Nephron progenitor cell (in vitro differentiated cells): ENCODE results near the gene SPARC.
A peak's percentile ranks its signal among the peaks of the same experiment; 100 is the strongest.

Source experiments
- DNase-seq: peaks from one replicate; pipeline ENCODE4 v3.0.0; 2021
- H3K27ac Mint-ChIP-seq: 2 replicates; pipeline ENCODE4 v1.8.0; 2021; ENCODE audit warnings: mild to moderate bottlenecking, moderate library complexity, mixed read lengths
- H3K27me3 Mint-ChIP-seq: 2 replicates; pipeline ENCODE4 v1.8.0; 2021; ENCODE audit warnings: mild to moderate bottlenecking, low read depth, mixed read lengths; ENCODE audit not compliant: poor library complexity
- H3K36me3 Mint-ChIP-seq: 2 replicates; pipeline ENCODE4 v1.8.0; 2021; ENCODE audit warnings: low read depth, mixed read lengths
- H3K4me1 Mint-ChIP-seq: 2 replicates; pipeline ENCODE4 v1.8.0; 2021; ENCODE audit warnings: mixed read lengths
- H3K4me3 Mint-ChIP-seq: 2 replicates; pipeline ENCODE4 v1.8.0; 2021; ENCODE audit warnings: mild to moderate bottlenecking, moderate library complexity, mixed read lengths
- H3K9me3 Mint-ChIP-seq: 2 replicates; pipeline ENCODE4 v1.8.0; 2021; ENCODE audit warnings: mild to moderate bottlenecking, moderate library complexity, mixed read lengths
- TF ChIP-seq, protein P1 (sequence below): fragments of 200-600 bp; sonication (generic); IDR thresholded peaks from 2 replicates; pipeline ENCODE4 v1.5.0; 2021; ENCODE audit warnings: antibody characterized with exemption

Gene SPARC

DNA sequence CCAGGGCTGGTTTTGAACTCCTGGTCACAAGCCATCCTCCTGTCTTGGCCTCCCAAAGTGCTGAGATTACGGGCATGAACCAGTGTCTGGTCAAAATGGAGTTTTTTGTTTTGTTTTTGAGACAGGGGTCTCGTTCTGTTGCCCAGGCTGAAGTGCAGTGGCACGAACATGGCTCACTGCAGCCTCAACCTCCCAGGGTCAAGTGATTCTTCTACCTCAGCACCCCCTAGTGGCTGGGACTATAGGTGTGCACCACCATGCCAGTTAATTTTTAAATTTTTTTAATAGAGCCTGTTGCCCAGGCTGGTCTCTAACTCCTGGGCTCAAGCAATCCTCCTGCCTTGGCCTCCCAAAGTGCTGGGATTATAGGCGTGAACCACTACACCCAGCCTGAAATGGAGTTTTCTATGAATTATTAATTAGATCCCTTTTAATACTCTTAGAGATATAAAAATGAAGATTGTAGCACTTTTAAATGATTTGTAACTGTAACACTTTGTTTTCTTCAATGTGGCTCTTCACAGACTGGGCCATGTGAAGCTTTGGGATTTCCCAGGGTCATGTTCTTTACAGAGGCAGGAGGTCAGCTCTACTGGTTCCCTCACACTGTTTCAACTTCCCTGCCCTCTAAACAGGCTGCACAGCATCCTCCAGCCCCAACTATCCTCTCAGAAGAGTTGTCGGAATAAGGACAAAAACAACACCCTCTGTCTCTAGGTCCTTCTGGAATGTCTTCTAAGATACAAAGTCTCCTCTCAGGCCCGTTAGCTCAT, 32.7 kb upstream of the SPARC start:
- no peak for DNase-seq
- Mint-ChIP-seq H3K4me3 (no peak overlapping the region), H3K4me1 (peaks cover 22% of the 10 kb centered on the region)

DNA sequence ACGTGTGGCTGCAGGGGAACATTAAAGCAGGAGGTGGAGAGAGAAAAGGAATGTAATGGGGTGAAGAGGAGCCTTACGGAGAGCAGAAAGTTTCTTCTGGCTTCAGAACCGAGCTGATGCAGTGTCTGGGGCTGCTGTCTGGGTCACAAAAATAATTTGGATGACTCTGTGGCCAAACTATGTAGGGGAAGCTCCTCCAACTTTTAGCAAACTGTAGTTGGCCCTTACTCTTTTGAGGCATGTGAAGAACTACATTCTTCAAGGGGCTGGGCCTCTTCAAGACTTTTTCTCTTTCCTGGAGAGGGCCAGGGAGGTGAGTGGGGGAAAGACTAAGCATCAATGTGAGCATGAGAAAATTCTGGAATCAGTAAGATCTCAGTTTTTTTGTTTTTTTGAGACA, 31.9 kb upstream of the SPARC start:
- peaks cover 22% of the 10 kb centered on the region for H3K4me1 Mint-ChIP-seq
- TF ChIP-seq, protein P1, sequence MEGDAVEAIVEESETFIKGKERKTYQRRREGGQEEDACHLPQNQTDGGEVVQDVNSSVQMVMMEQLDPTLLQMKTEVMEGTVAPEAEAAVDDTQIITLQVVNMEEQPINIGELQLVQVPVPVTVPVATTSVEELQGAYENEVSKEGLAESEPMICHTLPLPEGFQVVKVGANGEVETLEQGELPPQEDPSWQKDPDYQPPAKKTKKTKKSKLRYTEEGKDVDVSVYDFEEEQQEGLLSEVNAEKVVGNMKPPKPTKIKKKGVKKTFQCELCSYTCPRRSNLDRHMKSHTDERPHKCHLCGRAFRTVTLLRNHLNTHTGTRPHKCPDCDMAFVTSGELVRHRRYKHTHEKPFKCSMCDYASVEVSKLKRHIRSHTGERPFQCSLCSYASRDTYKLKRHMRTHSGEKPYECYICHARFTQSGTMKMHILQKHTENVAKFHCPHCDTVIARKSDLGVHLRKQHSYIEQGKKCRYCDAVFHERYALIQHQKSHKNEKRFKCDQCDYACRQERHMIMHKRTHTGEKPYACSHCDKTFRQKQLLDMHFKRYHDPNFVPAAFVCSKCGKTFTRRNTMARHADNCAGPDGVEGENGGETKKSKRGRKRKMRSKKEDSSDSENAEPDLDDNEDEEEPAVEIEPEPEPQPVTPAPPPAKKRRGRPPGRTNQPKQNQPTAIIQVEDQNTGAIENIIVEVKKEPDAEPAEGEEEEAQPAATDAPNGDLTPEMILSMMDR = no peak
- no peak overlapping the region for H3K27ac Mint-ChIP-seq
- no peak for DNase-seq
- H3K27me3 Mint-ChIP-seq = peaks cover 2% of the 10 kb centered on the region
- peaks cover 5% of the 10 kb centered on the region for H3K36me3 Mint-ChIP-seq
- peaks cover 15% of the 10 kb centered on the region for H3K9me3 Mint-ChIP-seq
- H3K4me3 Mint-ChIP-seq = no peak overlapping the region

More for the DNA sequence above, 32.7 kb upstream of the SPARC start:
- H3K9me3 Mint-ChIP-seq = peaks cover 14% of the 10 kb centered on the region
- TF ChIP-seq, protein P1 = peak; percentile 32
- H3K36me3 Mint-ChIP-seq = peaks cover 5% of the 10 kb centered on the region
- peaks cover 2% of the 10 kb centered on the region for H3K27me3 Mint-ChIP-seq
- no peak overlapping the region for H3K27ac Mint-ChIP-seq

DNA sequence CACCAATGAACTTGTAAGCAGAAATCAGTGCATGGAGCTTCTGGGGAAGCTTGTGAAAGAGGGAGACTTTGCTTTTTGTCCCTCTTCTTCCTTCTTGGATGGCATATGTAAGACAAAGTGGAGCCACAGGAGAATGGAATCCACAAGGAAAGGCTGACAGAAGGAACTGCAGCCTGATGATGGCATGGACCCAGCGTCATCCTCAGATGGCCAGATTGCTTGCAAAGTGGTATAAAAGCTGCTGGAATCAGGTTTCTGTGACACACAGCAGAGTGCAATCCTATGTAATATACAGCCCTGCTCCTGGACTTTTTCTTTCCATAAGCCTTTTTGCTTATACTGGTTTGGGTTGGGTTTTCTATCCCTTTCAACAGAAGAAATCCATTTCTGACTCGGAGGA, 31.4 kb upstream of the SPARC start:
- TF ChIP-seq, protein P1 = no peak
- H3K27me3 Mint-ChIP-seq = peaks cover 2% of the 10 kb centered on the region
- H3K27ac Mint-ChIP-seq = no peak overlapping the region
- H3K36me3 Mint-ChIP-seq = peaks cover 5% of the 10 kb centered on the region
- no peak for DNase-seq
- H3K9me3 Mint-ChIP-seq = peaks cover 18% of the 10 kb centered on the region
- peaks cover 22% of the 10 kb centered on the region for H3K4me1 Mint-ChIP-seq
- no peak overlapping the region for H3K4me3 Mint-ChIP-seq

DNA sequence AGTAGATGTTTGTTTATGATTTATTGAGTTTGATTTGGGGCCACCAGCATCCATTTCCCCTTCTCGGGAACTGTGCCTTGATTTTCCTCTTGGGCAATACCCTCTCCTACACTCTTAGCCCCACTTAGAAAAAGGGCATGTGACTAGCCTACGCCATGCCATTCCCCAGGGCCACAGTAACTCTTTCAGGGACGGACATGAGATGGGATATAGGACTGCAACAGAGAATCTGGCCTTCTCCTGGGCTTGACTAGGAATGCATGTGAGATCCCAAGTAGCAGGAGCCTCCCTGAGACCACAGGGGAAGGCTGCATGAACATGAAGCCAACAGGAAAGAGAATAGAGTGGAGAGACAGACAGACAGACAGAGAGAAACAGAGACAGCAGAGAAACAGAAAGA, 30.7 kb upstream of the SPARC start:
- no peak for DNase-seq
- peaks cover 22% of the 10 kb centered on the region for H3K4me1 Mint-ChIP-seq
- TF ChIP-seq, protein P1 = no peak
- H3K4me3 Mint-ChIP-seq = no peak overlapping the region
- peaks cover 24% of the 10 kb centered on the region for H3K9me3 Mint-ChIP-seq
- H3K27ac Mint-ChIP-seq = peak overlapping the region; percentile 2
- peaks cover 2% of the 10 kb centered on the region for H3K27me3 Mint-ChIP-seq
- peaks cover 5% of the 10 kb centered on the region for H3K36me3 Mint-ChIP-seq

DNA sequence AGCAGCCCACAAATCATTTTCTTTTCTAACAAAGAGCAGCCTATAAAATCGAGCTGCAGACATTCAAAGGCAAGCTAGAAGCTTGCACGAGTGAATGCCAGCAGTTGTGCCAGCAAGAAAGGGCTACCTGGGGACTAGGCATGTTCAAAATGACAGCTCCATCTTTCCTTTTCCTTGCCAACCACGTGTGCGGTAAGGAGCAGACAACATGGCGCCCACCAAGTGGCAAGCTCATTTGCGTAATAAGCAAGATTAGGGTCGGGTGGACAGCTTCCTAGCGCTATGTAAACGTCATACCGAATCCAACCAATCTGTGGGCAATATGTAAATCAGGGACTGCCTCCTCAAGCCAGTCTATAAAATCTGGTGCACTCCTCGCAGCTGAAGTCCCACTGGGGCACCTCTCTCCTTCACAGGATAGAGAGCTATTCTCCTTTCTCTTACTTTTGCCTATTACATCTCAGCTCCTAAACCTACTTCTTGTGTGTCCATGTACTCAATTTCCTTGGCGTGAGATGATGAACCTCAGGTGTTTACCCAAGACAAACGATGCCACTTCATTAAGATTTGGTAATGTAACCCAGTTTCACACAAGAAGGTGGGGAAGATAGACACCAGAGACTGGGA, 22.5 kb upstream of the SPARC start:
- no peak for DNase-seq
- no peak overlapping the region for H3K27ac Mint-ChIP-seq

More for the DNA sequence above, 22.5 kb upstream of the SPARC start:
- Mint-ChIP-seq H3K36me3 (no peaks in the 10 kb centered on the region), H3K27me3 (no peaks in the 10 kb centered on the region), H3K4me3 (no peak overlapping the region), H3K4me1 (peaks cover 22% of the 10 kb centered on the region), H3K9me3 (peaks cover 19% of the 10 kb centered on the region)
- TF ChIP-seq, protein P1 = no peak
